Uterus (tissue), 2 donors: ENCODE measurements around the gene CTAGE1.

Experiments
- POLR2A ChIP-seq, 2 donors: fragments of 450-650 bp; IDR thresholded peaks; one replicate each; pipeline ENCODE4 v1.6.1; 2016; ENCODE audit warnings: antibody characterized with exemption in 2 of 2, mild to moderate bottlenecking in 1 of 2, moderate library complexity in 1 of 2
- TF ChIP-seq, protein P1 (sequence below), 4 experiments: fragments of 200-600 bp in 2 of 4; fragments of 450-650 bp in 2 of 4; sonication (generic) in 2 of 4; IDR thresholded peaks; one replicate each; pipeline ENCODE4 v1.5.1; 2016 to 2019; ENCODE audit warnings: antibody characterized with exemption in 4 of 4, mild to moderate bottlenecking in 2 of 4, moderate library complexity in 1 of 4

- TF ChIP-seq, protein P1, sequence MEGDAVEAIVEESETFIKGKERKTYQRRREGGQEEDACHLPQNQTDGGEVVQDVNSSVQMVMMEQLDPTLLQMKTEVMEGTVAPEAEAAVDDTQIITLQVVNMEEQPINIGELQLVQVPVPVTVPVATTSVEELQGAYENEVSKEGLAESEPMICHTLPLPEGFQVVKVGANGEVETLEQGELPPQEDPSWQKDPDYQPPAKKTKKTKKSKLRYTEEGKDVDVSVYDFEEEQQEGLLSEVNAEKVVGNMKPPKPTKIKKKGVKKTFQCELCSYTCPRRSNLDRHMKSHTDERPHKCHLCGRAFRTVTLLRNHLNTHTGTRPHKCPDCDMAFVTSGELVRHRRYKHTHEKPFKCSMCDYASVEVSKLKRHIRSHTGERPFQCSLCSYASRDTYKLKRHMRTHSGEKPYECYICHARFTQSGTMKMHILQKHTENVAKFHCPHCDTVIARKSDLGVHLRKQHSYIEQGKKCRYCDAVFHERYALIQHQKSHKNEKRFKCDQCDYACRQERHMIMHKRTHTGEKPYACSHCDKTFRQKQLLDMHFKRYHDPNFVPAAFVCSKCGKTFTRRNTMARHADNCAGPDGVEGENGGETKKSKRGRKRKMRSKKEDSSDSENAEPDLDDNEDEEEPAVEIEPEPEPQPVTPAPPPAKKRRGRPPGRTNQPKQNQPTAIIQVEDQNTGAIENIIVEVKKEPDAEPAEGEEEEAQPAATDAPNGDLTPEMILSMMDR (IDR thresholded peaks at IDR 0.05) = no peak
- TF ChIP-seq POLR2A (IDR thresholded peaks at IDR 0.05) = no peak
Measured at GRCh38 chr18:22446325-22446724, 28.6 kb upstream of the CTAGE1 start.
